Neural cell (in vitro differentiated cells): ENCODE measurements around the gene EVL. TPM values are rescaled to one million over a fixed set of nuclear protein-coding genes. Genes with fewer than 3 reads are reported as not detected.
A peak's percentile ranks its signal among the peaks of the same experiment; 100 is the strongest.

ENCODE experiments used
- H2AFZ ChIP-seq: fragments of 200-600, 300-800 bp; sonication (generic), shearing (Covaris generic); 2 replicates; pipeline ENCODE4 v1.6.0; 2014; ENCODE audit warnings: low read depth, mild to moderate bottlenecking, antibody characterized with exemption, low read length, moderate library complexity
- H3F3A ChIP-seq: fragments of 200-600 bp; shearing (Covaris generic); 2 replicates; pipeline ENCODE4 v1.6.1; 2016; ENCODE audit warnings: mild to moderate bottlenecking, moderate library complexity, mixed read lengths, antibody characterized with exemption, low read length; ENCODE audit not compliant: insufficient read depth, poor library complexity, severe bottlenecking
- H3K27ac ChIP-seq: fragments of 200-600, 300-800 bp; sonication (generic), shearing (Covaris generic); 2 replicates; pipeline ENCODE4 v1.5.1; 2014; ENCODE audit warnings: mild to moderate bottlenecking, low read length, moderate library complexity
- H3K27me3 ChIP-seq: fragments of 300-800, 200-600 bp; sonication (generic), shearing (Covaris generic); 2 replicates; pipeline ENCODE4 v1.6.0; 2014; ENCODE audit warnings: mild to moderate bottlenecking, low read depth, low read length, moderate library complexity; ENCODE audit not compliant: insufficient read depth
- H3K36me3 ChIP-seq: fragments of 300-800, 200-600 bp; sonication (generic), shearing (Covaris generic); 2 replicates; pipeline ENCODE4 v1.5.1; 2014; ENCODE audit warnings: mild to moderate bottlenecking, antibody characterized with exemption, low read length, moderate library complexity; ENCODE audit not compliant: insufficient read depth
- H3K4me2 ChIP-seq: fragments of 300-800, 200-600 bp; sonication (generic), shearing (Covaris generic); 2 replicates; pipeline ENCODE4 v1.6.0; 2014; ENCODE audit warnings: mild to moderate bottlenecking, low read length
- H3K4me3 ChIP-seq: fragments of 300-800, 200-600 bp; sonication (generic), shearing (Covaris generic); 2 replicates; pipeline ENCODE4 v1.5.1; 2014; ENCODE audit warnings: mild to moderate bottlenecking, low read length, moderate library complexity
- H3K79me2 ChIP-seq: fragments of 200-600 bp; shearing (Covaris generic); replicated peaks from 2 replicates; pipeline ENCODE4 v1.6.0; 2014; ENCODE audit warnings: mild to moderate bottlenecking, low read length, moderate library complexity; ENCODE audit not compliant: insufficient read depth
- H3K9ac ChIP-seq: fragments of 300-800, 200-600 bp; sonication (generic), shearing (Covaris generic); 2 replicates; pipeline ENCODE4 v1.6.1; 2016; ENCODE audit warnings: mild to moderate bottlenecking, low read length, mixed read lengths
- H3K9me2 ChIP-seq: fragments of 200-600 bp; shearing (Covaris generic); 2 replicates; pipeline ENCODE4 v1.6.1; 2016; ENCODE audit warnings: mild to moderate bottlenecking, low read length, mixed read lengths; ENCODE audit not compliant: insufficient read depth
- H3K9me3 ChIP-seq: fragments of 200-600, 300-800 bp; sonication (generic), shearing (Covaris generic); 2 replicates; pipeline ENCODE4 v1.6.1; 2016; ENCODE audit warnings: mild to moderate bottlenecking, mixed run types, low read length, moderate library complexity, mixed read lengths
- H4K20me1 ChIP-seq: fragments of 200-600 bp; shearing (Covaris generic); 2 replicates; pipeline ENCODE4 v1.6.1; 2016; ENCODE audit warnings: mild to moderate bottlenecking, mixed run types; ENCODE audit not compliant: insufficient read depth
- EP300 ChIP-seq: fragments of 450-650 bp; conservative IDR thresholded peaks from 2 replicates; pipeline ENCODE4 v1.6.1; 2014; ENCODE audit warnings: antibody characterized with exemption, mild to moderate bottlenecking, moderate library complexity; ENCODE audit not compliant: poor library complexity, severe bottlenecking
- EZH2 ChIP-seq: fragments of 200-600, 300-800 bp; shearing (Covaris generic), sonication (generic); IDR thresholded peaks from 2 replicates; pipeline ENCODE4 v1.6.1; 2014; ENCODE audit warnings: antibody characterized with exemption, low read length, borderline replicate concordance, mild to moderate bottlenecking; ENCODE audit not compliant: insufficient read depth, poor library complexity, severe bottlenecking
- MXI1 ChIP-seq: fragments of 450-650 bp; conservative IDR thresholded peaks from 2 replicates; pipeline ENCODE4 v1.6.1; 2014; ENCODE audit warnings: antibody characterized with exemption, mild to moderate bottlenecking; ENCODE audit not compliant: poor library complexity, severe bottlenecking
- POLR2AphosphoS5 ChIP-seq: IDR thresholded peaks from 2 replicates; pipeline ENCODE4 v1.6.1; 2012
- RAD21 ChIP-seq: fragments of 450-650 bp; conservative IDR thresholded peaks from 2 replicates; pipeline ENCODE4 v1.6.1; 2014; ENCODE audit warnings: antibody characterized with exemption, mild to moderate bottlenecking, moderate library complexity
- REST ChIP-seq: IDR thresholded peaks from 2 replicates; pipeline ENCODE4 v1.6.1; 2012; ENCODE audit warnings: borderline replicate concordance
- SMC3 ChIP-seq: fragments of 450-650 bp; conservative IDR thresholded peaks from 2 replicates; pipeline ENCODE4 v1.6.1; 2014; ENCODE audit warnings: antibody characterized with exemption, mild to moderate bottlenecking, moderate library complexity; ENCODE audit not compliant: poor library complexity
- TAF1 ChIP-seq: IDR thresholded peaks from 2 replicates; pipeline ENCODE4 v1.6.1; 2012; ENCODE audit warnings: low read depth
- polyA plus RNA-seq: library from polyadenylated mRNA; depleted of rRNA; stranded (reverse); fragments of >200 nt; gene quantifications from 2 replicates; pipeline ENCODE4 v1.2.3, GENCODE V29; 2014
- TF ChIP-seq, protein P1 (sequence below): fragments of 450-650 bp; IDR thresholded peaks from 2 replicates; pipeline ENCODE4 v1.5.1; 2014; ENCODE audit warnings: antibody characterized with exemption, mild to moderate bottlenecking, moderate library complexity; ENCODE audit not compliant: poor library complexity, severe bottlenecking

The EVL gene
- polyA plus RNA-seq, 1 donor from 2014 or later, result 387 TPM

GRCh38 chr14:100079726-100080005 is 14.4 kb downstream of the EVL start:
- H3K27me3 ChIP-seq, result no peaks in the 10 kb centered on the region
- peaks cover 41% of the 10 kb centered on the region for H3K79me2 ChIP-seq
- H3K9ac ChIP-seq, result no peak overlapping the region
- H3K36me3 ChIP-seq, result no peaks in the 10 kb centered on the region
- no peak overlapping the region for H3K4me2 ChIP-seq
- no peaks in the 10 kb centered on the region for H3K9me2 ChIP-seq
- peaks cover 22% of the 10 kb centered on the region for H4K20me1 ChIP-seq
- peaks cover 5% of the 10 kb centered on the region for H3F3A ChIP-seq
- no peak for TF ChIP-seq REST
- TF ChIP-seq EP300, result no peak
- no peak for TF ChIP-seq EZH2
- no peak for TF ChIP-seq MXI1
- TF ChIP-seq, protein P1, sequence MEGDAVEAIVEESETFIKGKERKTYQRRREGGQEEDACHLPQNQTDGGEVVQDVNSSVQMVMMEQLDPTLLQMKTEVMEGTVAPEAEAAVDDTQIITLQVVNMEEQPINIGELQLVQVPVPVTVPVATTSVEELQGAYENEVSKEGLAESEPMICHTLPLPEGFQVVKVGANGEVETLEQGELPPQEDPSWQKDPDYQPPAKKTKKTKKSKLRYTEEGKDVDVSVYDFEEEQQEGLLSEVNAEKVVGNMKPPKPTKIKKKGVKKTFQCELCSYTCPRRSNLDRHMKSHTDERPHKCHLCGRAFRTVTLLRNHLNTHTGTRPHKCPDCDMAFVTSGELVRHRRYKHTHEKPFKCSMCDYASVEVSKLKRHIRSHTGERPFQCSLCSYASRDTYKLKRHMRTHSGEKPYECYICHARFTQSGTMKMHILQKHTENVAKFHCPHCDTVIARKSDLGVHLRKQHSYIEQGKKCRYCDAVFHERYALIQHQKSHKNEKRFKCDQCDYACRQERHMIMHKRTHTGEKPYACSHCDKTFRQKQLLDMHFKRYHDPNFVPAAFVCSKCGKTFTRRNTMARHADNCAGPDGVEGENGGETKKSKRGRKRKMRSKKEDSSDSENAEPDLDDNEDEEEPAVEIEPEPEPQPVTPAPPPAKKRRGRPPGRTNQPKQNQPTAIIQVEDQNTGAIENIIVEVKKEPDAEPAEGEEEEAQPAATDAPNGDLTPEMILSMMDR, result no peak
- TF ChIP-seq RAD21, result no peak
- TF ChIP-seq POLR2AphosphoS5, result no peak
- no peak for TF ChIP-seq SMC3
- TF ChIP-seq TAF1, result no peak
- peak overlapping the region; percentile 4 for H3K4me3 ChIP-seq
- peak overlapping the region; percentile 28 for H3K27ac ChIP-seq
- no peaks in the 10 kb centered on the region for H3K9me3 ChIP-seq
- no peak overlapping the region for H2AFZ ChIP-seq

- Histone ChIP-seq H3K4me3 (no peak overlapping the region), H3K36me3 (no peaks in the 10 kb centered on the region), H3K79me2 (peaks cover 40% of the 10 kb centered on the region), H3F3A (peaks cover 5% of the 10 kb centered on the region), H3K9me2 (no peaks in the 10 kb centered on the region), H3K4me2 (no peak overlapping the region), H3K27ac (no peak overlapping the region), H4K20me1 (peaks cover 17% of the 10 kb centered on the region), H3K27me3 (no peaks in the 10 kb centered on the region), H3K9ac (no peak overlapping the region), H3K9me3 (no peaks in the 10 kb centered on the region), H2AFZ (no peak overlapping the region)
- TF ChIP-seq TAF1 (no peak), REST (no peak), RAD21 (no peak)
Measured at GRCh38 chr14:100080206-100080605, 15.0 kb downstream of the EVL start.
